COR-L47 (cell line): ENCODE data around the gene MCM8.

Experiments used
- DNase-seq: peaks from one replicate; lab custom pipeline; 2025; lab: John Stamatoyannopoulos, UW

The MCM8 gene

DNA sequence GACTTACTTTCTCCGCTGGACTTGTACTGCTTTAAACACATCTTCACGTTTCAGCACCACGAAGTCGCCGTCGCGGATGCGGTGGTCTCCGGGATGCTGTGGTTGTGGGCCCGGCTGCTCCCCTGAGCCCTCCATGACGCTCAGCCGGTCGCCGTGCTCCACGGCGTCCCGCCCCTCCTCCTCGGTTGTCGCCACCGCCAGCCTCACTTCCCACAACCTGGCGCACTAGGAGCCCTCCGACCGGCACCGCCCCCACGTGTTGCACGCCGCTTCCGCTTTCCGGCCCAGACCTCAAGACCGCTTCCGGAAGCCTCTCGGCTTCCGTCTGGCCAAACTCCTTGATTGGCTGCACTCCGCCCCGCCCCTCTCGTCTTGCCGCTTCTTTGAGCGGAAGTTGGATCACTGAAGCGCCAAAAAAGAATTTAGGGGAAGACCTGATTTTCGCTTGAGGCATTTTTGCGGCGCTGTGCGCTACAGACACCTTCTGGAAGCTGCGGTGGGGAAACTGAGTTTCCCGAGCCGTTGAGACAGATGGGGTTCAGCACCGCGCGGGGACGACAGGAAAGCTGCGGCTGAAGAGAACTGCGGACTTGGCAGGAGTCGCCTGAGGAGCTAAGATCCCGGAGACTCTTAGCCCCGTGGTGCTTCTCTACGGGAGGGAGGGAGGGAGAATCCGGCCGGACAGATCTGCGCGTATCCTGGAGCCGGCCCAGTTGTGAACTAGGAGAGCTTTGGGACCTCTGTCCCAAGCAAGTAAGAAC is at the start of gene MCM8, which contains the start of gene TRMT6:
Gene MCM8 (plus strand): TSS at position 382 of the 761 bp plus-strand sequence. CDS start 1,364 bp downstream, outside the sequence.
Gene TRMT6 (minus strand): TSS at position 263 of the 761 bp plus-strand sequence. CDS start 128 bp downstream, at position 135.
- peak; percentile 96 for DNase-seq

DNA sequence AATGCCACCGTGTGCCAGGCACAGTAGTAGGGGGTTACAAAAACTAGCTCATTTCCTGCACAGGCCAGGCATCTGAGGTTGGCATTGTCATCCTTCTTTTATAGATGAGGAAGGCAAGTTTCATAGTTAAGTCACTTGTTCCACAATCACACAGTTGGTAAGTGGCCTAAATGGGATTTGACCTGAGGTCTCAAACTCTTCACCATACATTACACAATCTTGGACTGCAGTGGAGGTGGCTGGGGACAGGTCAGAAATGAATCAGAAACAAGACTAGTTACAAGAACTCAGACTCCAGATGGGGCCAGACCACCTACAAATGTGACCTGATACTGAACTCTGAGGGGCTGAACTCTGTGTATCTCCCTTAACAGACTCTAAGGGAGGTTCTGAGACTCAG is 49.5 kb upstream of the MCM8 start:
- no peak for DNase-seq

DNA sequence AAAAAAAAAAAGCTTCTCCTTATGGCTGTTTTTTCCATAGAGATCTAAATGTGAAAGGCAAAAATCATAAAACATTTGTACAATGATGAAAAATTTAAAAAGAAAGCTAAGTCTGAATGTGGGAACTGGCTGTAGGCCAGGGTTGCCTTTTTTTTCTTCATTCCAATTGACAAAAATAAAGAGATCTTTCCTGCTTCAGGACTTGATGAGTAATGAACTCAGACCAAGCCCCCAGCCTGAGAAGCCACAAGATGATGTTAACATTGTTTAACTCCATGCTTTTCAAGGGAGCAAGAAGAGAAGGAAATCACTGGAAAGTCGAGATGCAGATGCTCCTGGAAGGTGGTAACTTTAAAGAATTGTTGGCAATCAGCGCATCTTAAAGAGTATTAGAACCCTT is 41.5 kb upstream of the MCM8 start:
- no peak for DNase-seq

DNA sequence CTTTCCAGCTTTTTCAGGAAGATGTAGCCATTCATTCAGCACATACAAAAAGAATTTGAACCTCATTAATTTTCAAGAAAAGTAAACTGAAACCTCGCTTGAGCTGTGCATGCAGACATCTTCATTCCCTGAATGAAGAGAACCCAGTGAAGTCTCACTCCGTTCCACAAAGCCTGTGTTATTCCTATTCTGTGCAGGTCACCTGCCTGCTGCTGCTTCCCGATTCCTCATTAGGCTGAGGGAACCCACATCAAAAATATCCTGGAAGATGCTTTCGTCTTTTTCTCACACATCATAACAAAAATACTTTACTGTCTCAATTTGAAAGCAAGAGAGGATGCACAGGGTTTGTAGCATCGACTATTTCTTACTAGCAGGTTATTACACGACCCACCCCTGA is 40.3 kb upstream of the MCM8 start:
- no peak for DNase-seq

DNA sequence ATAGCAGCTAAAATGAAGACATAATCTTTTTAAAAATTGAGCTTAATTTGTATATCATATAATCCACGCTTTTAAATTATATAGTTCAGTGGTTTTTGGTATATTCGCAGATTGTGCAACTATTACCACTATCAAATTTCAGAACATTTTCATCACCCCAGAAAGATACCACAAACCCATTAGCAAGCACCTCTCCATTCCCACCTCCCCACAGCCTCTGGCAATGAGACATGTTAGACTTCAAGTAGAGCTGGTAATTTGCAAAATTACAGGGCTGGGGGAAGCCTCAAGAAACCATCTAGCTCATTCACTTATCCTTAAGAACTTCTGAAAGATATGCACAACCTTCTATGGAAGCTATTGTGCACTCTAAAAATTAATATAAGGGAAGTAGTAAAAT is 37.3 kb upstream of the MCM8 start:
- DNase-seq = no peak

DNA sequence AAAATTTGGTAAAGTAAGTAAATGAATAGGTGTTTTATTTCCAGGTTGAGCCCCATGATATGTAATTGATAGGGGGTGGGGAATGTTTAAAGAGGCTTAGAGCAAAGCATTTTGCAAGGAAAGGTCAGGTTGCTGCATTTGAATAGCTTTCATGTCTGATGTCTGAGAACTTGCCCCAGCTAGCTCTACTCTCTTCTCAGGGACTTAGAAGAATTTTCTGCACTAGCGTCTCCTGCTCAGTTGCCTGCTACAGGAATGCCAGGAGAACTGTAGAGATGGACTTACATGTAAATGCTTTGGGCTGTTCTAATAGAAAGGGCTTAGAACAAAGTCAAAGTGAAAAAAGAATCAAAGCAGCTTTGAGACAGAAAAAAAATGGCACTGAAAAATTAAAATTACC is 35.6 kb upstream of the MCM8 start:
- no peak for DNase-seq

DNA sequence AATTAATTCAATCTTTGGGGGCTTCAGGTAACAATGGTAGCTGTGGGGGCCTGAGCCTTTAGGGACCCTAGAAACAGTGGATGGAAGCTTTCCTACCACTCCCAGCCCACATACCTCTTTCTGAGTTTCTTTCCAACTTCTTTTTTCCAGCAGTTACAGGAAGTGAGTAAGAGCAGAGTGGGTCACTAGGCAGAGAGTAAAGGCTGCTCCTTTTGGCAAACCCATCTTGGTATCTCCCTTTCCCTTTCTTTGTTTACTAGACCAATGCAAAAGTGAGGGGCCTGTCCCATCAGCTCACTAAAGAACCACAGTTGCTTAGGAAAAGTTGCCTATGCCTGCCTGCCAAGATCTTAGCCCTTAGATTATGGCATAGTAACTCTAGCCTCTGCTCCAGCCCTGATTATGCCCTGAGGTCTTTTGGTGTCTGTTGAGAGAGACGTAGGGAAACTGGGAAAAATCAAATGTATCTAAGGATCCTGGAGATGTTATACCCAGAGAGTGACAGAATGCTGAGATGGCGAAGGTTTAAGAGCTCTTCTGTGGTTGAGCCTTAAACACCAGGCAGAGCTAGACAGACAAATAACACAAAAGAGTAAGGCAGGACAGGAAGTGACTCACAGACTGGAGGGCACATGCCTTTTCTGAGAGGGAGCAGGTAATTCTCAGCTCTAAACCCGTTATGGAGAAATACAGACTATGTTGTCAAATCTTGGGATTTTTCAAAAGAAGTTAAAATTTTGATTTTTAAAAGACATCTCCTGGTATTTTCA is 31.4 kb upstream of the MCM8 start:
- DNase-seq = no peak

DNA sequence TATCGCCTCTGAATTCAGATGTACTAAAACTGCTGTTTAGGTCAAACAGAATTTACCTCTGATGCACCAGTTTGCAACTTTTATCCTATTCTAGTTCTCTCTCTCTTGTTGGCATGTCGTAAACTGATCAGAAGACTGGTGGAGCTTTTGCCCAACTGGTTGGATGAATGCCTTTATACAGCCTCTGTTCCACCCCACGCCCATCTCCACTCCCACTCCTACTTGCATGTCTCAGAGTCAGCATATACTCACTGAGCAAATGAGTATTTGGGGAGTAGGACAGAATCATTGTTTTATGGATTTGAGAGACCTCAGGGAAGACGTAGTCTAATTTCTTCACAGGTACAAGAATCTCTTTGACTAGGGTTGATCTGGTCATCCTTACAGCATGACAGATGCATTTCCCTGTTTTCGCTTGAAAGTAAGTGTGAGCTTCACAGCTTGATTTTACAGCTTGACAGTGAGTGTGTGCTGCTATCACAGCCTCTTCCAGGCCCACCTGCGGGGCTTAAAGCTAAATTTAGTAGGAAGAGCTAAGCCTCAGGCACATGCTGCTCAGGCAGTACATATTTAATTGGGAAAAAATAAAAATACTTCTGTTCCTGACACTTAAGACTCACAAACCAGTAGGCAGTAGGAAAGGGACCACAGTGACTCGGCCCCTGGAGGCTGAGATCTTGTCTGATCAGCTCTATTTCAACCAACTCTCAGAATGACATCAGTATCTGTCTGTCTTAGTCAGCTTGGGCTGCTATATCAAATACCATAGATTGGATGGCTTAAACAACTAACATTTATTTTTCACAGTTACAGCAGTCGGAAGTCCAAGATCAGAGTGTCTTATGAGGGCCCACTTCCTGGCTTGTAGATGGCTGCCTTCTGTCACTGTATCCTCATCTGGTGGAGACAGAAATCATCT is 30.6 kb upstream of the MCM8 start:
- no peak for DNase-seq

DNA sequence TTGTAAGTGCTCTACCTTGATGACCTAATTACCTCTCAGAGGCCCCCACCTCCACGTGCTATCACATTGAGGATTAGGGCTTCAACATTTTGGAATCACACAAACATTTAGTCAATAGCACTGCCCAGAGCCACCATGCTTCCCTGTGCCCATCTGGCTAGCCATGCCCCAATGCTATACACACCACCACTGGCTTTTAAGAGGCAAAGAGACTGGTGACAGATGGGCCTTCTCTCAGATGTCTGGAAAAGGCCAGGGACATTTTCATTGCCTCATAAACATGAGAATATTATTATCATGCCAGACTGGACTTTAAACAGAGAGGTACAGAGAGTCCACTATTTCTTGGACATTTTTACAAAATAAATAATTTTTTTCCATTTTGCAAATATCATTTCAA is 29.9 kb upstream of the MCM8 start:
- no peak for DNase-seq

DNA sequence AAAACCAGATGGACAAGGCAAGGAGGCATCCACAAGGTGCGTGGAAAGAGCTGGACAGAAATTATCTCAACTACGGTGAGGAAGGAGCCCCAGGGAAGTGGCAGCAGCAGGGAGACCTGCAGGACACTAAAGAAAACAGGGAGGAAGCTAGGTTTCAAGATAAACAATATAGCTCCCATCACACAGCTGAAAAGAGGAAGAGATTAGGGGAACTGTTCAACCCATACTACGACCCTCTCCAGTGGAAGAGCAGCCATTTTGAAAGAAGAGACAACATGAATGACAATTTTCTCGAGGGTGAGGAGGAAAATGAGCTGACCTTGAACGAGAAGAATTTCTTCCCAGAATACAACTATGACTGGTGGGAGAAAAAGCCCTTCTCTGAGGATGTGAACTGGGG is 27.0 kb upstream of the MCM8 start:
- no peak for DNase-seq

DNA sequence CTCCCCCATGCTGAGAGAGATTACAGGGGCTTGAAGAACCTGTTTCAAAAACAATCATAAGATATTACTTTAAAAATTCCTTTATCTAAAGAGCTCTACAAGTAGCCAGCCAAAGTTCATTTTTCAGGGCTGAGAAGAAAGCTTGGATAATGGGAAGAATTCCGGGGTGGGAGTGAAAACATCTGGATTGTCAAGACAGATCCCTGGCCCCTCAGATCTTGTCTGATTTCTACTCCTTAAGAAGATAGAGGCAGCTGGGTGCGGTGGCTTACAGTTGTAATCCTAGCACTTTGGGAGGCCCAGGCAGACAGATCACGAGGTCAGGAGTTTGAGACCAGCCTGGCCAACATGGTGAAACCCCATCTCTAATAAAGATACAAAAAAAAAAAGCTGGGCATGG is 24.9 kb upstream of the MCM8 start:
- no peak for DNase-seq

DNA sequence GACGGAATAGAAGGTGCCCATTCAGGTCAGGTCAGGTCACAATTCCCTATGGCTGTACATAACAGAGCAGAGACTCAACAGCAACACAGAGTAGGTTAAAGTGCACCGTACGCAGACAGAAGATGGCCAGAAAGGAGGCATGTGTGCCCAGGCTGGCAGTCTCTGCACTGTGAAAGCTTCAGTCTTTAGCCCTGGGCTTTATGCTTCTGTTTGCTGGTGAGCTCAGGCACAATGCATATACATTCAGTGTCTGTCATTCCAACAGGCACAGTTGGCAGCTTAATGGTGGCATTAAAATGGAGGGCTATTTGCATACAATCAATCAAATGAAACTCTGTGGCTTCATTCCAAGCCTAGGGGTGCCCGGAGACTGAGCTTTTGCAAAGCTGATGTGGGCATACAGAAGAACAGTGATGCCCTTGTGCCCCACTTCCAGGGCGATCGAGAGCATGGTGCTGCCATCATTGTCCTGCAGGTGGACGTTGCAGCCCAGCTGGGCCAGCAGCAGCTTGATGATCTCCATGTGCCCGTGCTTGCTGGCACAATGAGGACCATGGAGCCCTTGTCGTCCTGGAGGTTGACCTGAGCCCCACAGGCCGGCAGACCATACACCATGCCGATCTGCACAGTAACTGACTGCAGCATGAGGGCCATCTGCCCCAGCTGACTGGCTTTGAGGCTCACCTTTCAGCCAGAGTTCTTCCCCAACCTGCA is 22.5 kb upstream of the MCM8 start:
- DNase-seq = no peak

DNA sequence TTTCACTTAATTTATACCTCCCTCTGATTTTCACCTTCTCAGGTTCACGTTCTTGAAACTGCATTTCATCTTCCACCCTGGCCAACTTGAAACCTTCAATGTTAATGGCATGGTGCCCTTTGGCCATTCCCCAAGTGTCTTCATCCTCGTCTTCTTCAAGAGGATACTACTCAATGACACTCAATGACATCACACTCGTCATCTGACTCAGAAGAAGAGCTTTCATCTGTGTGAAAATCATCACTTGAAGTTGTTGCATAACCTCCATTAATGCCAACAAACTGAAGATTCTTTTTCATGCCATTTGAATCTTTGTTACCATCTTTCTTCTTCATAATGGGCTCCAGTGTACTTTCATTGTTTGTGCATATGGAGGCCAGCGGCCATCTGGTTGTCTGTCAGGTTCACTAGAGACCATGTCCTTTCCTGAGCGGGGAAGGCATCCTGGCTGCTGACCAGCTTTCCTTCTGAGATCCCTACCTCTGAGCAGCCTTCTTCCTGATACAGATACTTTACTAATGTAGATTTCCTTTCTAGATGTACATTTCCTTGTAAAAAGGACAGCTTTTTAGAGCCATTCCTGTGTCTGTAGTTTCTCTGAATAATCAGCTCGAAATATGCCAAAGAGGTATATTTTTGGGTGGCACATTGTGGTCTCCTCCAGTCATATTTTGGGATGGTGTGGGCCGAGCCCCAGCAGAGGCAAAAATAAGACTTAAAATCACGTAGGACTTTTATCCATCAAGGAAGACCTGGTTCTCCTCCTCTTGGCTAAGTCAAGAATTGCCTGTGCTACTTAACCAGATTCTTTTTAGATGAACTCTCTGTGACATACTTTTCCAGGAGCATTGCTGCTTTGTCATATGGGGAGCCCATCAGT is 21.4 kb upstream of the MCM8 start:
- DNase-seq = no peak

DNA sequence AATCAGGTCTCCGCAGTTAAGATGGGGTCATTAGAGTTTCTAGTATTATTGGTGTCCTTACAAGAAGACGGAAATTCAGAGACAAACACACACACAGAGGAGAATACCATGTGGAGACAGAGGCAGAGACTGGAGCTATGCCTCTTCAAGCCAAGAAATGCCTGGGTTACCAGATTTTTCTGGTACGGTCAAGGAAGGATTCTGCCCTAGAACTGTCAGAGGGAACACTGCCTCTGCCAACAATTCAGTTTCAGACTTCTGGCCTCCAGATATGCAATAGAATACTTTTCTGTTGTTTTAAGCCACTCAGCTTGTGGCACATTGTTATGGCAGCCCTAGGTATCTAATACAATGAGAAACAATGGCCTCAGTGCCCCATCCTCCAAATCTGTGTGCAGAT is 19.0 kb upstream of the MCM8 start:
- no peak for DNase-seq

DNA sequence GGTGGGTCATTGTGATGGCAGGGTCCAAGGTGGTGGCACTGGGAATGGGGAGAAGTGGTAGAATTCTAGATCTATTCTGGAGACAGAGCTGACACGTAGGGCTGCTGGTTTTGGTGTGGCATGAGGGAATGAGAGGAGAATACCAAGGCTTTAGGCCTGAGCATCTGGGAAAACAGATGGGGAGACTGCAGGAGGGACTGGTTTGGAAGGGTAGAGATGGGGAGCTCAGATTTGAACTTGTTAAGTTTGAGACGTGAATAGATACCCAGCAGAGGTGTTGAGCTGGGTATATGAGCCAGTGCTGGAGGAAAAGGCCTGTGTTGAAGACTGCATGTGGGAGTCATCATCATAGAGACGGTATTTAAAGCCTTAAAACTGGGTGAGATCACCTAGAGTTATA is 17.7 kb upstream of the MCM8 start:
- DNase-seq = no peak

DNA sequence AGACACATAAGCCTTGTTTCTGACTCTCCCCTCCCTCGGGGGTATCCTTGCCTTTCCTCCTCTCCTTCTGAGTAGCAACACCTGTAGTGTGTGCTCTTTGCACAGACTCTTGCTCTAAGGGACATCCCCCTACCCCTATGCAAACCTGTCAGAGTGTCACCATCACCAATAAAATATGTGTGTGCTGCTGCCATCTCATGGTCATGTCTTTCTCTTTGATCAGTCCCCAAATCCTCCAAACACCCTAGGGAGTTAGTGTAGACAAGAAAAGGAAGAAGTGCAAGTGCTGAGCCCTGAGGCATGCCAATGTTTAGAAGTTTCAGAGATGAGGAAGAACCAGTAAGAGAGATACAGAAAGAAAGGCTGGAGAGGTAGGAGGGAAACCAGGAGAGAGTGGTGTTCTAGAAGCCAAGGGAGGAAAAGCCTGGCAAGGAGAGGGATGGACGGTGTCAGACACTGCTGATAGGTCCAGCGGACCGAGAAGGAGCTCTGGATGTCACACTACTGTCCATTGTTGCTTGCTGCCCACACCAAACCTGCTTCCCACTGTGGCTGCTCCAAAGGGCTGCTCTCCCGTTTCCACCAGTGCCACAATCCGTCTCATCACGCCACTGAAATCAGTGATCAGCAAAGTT is 16.5 kb upstream of the MCM8 start:
- peak; percentile 29 for DNase-seq

DNA sequence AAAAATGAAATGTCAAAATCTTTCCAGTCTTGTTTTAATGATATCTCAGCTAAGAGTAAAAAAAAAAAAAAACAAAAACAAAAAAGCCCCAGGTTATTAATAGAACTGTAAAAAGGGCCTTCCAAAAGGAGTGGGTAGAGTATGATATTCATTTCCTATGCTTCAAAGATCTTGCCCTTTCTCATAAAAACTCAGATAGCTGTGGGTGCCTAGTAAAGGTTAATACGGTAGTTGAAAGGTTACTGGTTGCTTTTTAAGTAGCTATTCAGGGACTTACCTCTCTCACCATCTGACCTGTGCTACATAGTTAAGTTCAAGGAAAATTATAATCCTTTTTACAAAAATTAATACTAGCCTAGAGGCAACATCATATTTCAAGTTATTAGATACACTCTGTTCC is 15.1 kb upstream of the MCM8 start:
- no peak for DNase-seq

DNA sequence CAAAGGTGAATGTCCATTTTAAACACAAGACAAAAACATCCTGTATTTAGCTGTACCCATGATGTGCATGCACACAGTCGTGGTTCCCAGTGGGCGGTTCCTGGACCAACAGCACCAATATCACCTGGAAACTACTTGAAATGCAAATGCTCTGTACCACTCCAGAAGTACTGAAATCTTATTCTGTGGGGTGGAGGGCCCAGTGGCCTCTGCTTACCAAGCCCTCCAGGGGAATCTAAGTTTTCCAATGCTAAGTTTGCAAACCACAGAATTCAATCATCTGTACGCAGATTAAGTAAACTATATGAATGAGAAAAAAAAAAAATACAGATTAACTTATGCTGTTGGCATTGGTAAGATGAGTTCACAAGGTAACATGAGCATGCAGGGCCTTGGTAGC is 14.2 kb upstream of the MCM8 start:
- no peak for DNase-seq

DNA sequence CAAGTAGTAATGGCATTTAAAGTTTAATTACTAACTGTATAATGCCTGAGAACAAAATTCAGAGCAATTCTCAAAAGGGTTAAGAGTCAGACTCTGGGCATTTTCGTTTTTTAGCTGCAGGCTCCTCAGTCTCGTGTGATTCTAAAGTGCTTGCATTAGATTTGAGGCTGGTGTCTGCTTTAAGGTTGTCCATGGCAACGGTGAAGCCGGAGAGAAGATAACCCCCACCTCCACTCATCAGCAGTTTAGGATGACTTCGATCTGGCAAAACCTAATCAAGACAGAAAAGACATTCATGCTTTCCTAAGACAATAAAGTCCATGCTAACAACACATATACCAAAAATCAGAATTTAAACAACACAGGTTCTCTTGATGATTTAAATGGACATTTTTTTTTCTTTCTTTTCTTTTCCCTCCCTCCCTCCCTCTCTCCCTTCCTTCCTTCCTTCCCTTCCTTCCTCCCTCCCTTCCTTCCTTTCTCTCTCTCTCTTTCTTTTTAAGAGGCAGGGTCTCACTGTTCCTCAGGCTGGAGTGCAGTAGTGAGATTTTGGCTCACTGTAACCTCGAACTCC is 11.9 kb upstream of the MCM8 start:
- DNase-seq = no peak

DNA sequence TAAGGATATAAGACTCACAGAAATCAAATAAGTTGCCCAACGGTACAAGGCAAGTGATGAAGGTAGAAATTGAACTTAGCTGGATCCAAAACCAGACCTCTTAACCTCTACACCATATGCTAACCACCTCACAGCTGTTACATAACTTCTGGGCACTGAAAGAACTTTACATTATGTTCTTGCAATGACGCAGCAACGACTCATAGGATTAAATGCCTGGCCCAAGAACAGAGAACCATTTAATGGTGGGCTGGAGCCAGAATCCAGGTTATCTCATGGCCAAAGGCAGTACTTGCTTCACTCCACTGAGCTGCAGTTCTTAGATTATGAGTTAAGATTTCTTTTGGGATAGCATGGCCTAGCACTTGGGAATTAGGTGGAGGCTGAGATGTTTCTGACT is 4.5 kb upstream of the MCM8 start:
- no peak for DNase-seq
